Measurements from ENCODE around the gene VWA5B1.

Gene VWA5B1

DNA sequence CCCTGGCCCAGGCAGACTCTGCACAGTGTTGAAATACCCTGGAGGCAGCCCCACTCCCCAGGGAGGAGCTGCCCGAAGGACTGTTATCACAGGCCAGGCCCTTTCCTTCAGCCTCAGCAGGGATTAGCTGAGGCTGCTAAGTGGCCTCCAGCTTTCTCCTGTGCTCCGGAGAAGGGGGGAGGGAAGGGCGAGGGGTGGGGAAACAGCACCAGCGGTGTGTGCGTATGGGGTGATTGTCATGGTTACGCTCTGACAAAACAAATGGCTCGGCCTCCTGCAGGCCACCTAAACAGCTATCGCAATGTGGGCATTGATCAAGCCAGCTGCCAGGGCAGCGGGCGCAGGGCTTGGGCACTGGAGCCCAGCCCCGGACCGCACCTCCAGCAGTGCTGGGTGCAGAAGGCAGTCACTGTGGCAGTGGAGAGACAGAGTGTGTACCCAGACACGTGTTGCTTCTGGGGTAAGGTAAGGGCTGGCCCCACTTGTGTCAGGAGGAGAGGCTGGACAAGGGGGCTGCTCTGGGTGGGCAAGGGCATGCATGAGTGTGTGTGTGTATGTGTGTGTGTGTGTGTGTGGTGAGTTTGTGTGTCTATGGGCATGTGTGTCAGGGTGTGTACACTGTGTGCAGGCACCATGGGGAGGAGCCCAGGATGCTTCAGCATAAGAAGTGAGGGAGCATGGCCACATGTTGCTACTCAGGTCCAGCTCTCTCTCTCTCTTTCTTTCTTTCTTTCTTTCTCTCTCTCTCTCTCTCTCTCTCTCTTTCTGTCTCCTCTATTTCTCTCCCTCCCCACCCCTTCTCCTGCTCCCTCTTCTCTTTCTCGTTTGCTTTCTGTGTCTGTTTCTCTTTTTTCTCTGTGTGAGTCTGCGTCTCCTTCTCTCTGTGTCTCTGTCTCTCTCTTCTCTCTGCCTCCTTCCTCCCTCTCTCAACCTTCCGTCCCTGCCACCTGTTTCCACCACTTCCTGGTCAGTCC lies at the start of gene VWA5B1:
TSS of gene VWA5B1 (plus strand) at position 252 of the 974 bp plus-strand sequence. CDS start 19,727 bp downstream, outside the sequence.
- Histone ChIP-seq H4K20me1 (no peaks in the 10 kb centered on the region), H3K27ac (no peak within 1 kb of the TSS), H3K4me1 (peaks cover 6% of the 10 kb centered on the region; the same call in 1 of the 2 replicates), H3K9ac (no peak within 1 kb of the TSS), H3K36me3 (no peaks in the 10 kb centered on the region), H3K4me3 (no peak within 1 kb of the TSS), H3K4me2 (peak within 1 kb of the TSS; percentile 32), H3K9me3 (peaks cover under 1% of the 10 kb centered on the region; the same call in 1 of the 2 replicates), H3K27me3 (peaks cover 47% of the 10 kb centered on the region)
- no peak for TF ChIP-seq Cebpa-rat (IDR thresholded peaks at IDR 0.05)

- Histone ChIP-seq H3K9ac (no peak overlapping the region), H3K27me3 (no peaks in the 10 kb centered on the region), H3K4me2 (no peak overlapping the region), H3K9me3 (no peaks in the 10 kb centered on the region), H3K4me1 (peaks cover 3% of the 10 kb centered on the region), H4K20me1 (no peaks in the 10 kb centered on the region), H3K4me3 (no peak overlapping the region), H3K27ac (no peak overlapping the region), H3K36me3 (no peaks in the 10 kb centered on the region)
- no peak for TF ChIP-seq Cebpa-rat (IDR thresholded peaks at IDR 0.05)
Measured at GRCh38 chr1:20242890-20243479, 47.7 kb upstream of the VWA5B1 start.

DNA sequence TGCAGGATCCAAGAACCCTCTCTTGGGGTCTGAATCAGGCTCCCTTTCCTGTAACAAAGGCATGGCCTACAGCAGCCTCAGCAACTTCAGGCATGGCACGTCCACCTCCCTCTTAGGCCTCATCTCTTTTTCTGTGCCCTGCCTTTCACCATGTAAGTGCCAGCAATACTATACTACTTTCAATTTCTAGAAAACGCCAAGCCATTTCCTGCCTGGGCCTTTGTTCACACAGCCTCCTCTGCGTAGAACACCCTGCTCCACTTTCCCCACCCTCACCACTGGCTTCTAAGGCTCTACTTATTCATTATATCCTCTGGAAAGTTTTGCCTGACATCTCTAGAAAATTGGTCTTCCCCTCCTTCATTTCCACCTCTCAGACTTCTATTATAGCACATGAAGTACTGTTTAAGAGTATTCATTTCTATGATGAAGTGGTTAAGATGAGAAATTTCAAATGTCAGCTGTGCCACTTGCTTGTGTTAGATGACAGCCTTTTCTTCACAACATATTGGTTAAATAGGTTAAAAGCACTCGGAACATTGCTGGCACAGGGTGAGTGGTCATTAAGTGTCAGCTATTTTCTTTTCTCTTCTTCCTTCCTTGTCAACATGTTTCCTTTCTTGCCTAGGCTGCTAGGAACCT lies 41.6 kb upstream of the VWA5B1 start:
- no peak overlapping the region for H3K4me3 ChIP-seq
- peak overlapping the region; percentile 31; the same call in 1 of the 2 replicates for H3K4me2 ChIP-seq
- H3K9ac ChIP-seq = no peak overlapping the region
- H3K9me3 ChIP-seq = no peaks in the 10 kb centered on the region
- no peak overlapping the region for H3K27ac ChIP-seq
- peaks cover 9% of the 10 kb centered on the region for H3K4me1 ChIP-seq
- H4K20me1 ChIP-seq = no peaks in the 10 kb centered on the region
- no peaks in the 10 kb centered on the region for H3K27me3 ChIP-seq
- H3K36me3 ChIP-seq = no peaks in the 10 kb centered on the region
- TF ChIP-seq Cebpa-rat (IDR thresholded peaks at IDR 0.05) = no peak

DNA sequence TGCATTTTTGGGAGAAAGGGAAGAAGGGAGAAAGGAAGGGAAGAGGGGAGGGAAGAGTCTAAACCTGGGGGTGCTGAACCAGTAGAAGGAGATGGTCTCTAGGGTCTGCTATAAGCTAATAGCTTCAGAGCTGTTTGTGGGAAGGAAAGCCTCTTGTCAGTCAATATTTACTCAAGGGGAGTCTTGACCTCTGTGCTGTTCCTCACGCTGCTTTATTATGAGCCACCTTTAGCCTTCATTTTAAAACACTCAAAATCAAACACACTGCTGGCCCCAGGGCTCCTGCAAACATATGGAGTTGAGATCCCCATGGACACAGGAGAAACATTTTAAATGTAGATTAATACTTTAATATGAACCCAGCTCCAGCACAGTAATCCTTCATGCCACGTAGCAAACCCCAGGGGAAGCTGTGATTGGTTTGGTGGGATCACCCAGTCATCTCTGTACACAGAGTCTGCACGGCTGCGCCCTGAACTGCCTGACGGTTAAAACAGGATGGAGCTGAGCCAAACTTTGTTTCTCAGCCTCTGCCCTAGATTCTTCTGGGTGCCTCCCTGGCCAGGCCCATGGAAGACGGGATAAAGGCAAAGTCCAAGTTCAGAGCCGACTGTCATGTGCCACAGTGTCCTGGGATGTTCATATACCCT lies 40.2 kb upstream of the VWA5B1 start:
- H3K4me2 ChIP-seq = peak overlapping the region; percentile 23

GRCh38 chr1:20252587-20252986 lies 38.1 kb upstream of the VWA5B1 start:
- Histone ChIP-seq H3K27me3 (no peaks in the 10 kb centered on the region), H3K9me3 (no peaks in the 10 kb centered on the region), H4K20me1 (no peaks in the 10 kb centered on the region), H3K4me2 (no peak overlapping the region), H3K27ac (no peak overlapping the region), H3K9ac (no peak overlapping the region), H3K4me1 (peaks cover 9% of the 10 kb centered on the region), H3K4me3 (no peak overlapping the region), H3K36me3 (no peaks in the 10 kb centered on the region)
- no peak for TF ChIP-seq Cebpa-rat (IDR thresholded peaks at IDR 0.05)

More for the DNA sequence above, 40.2 kb upstream of the VWA5B1 start:
- Histone ChIP-seq H3K27me3 (no peaks in the 10 kb centered on the region), H3K4me3 (no peak overlapping the region), H3K9ac (no peak overlapping the region), H3K4me1 (peaks cover 9% of the 10 kb centered on the region), H3K27ac (no peak overlapping the region), H3K36me3 (no peaks in the 10 kb centered on the region), H4K20me1 (no peaks in the 10 kb centered on the region), H3K9me3 (no peaks in the 10 kb centered on the region)
- no peak for TF ChIP-seq Cebpa-rat (IDR thresholded peaks at IDR 0.05)

- Histone ChIP-seq H3K4me2 (no peak overlapping the region), H3K4me1 (peaks cover 3% of the 10 kb centered on the region), H3K4me3 (no peak overlapping the region), H3K9ac (no peak overlapping the region), H3K36me3 (no peaks in the 10 kb centered on the region), H3K9me3 (no peaks in the 10 kb centered on the region), H4K20me1 (no peaks in the 10 kb centered on the region), H3K27me3 (no peaks in the 10 kb centered on the region), H3K27ac (no peak overlapping the region)
- TF ChIP-seq Cebpa-rat (IDR thresholded peaks at IDR 0.05) = no peak
Measured at GRCh38 chr1:20255666-20256065, 35.0 kb upstream of the VWA5B1 start.

DNA sequence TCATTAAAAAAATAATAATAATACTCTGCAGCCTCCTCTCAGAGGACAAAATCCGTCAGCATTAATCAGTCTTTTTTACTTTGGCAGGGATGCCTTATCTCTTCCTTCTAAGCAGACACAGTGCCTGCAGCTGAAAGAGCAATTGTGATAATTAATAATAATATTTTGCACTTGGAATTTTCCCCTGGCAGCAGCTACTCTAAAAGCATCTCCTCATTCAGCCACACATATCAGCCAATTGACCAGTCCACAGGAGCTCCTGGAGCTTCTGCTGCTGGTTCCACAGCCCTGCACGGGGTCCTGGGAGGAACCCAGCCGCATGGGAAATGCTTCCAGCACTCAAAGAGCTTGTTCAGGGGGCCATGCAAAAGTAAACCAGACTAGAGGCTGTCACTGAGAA lies 31.0 kb upstream of the VWA5B1 start:
- H3K36me3 ChIP-seq = no peaks in the 10 kb centered on the region
- H4K20me1 ChIP-seq = no peaks in the 10 kb centered on the region
- TF ChIP-seq Cebpa-rat (IDR thresholded peaks at IDR 0.05) = no peak
- no peak overlapping the region for H3K4me2 ChIP-seq
- H3K4me3 ChIP-seq = no peak overlapping the region
- no peak overlapping the region for H3K9ac ChIP-seq
- no peaks in the 10 kb centered on the region for H3K4me1 ChIP-seq
- H3K27me3 ChIP-seq = no peaks in the 10 kb centered on the region
- no peak overlapping the region for H3K27ac ChIP-seq
- H3K9me3 ChIP-seq = no peaks in the 10 kb centered on the region

- Histone ChIP-seq H3K4me3 (no peak overlapping the region), H4K20me1 (no peaks in the 10 kb centered on the region), H3K4me1 (no peaks in the 10 kb centered on the region), H3K27ac (no peak overlapping the region), H3K27me3 (no peaks in the 10 kb centered on the region), H3K9ac (no peak overlapping the region), H3K4me2 (no peak overlapping the region), H3K36me3 (no peaks in the 10 kb centered on the region), H3K9me3 (no peaks in the 10 kb centered on the region)
- TF ChIP-seq Cebpa-rat (IDR thresholded peaks at IDR 0.05) = no peak
Measured at GRCh38 chr1:20261095-20261494, 29.6 kb upstream of the VWA5B1 start.

GRCh38 chr1:20262810-20263534 lies 27.7 kb upstream of the VWA5B1 start:
- H3K4me3 ChIP-seq = no peak overlapping the region
- H3K36me3 ChIP-seq = no peaks in the 10 kb centered on the region
- no peaks in the 10 kb centered on the region for H4K20me1 ChIP-seq
- no peak overlapping the region for H3K4me2 ChIP-seq
- no peaks in the 10 kb centered on the region for H3K9me3 ChIP-seq
- H3K27me3 ChIP-seq = no peaks in the 10 kb centered on the region
- no peak for TF ChIP-seq Cebpa-rat (IDR thresholded peaks at IDR 0.05)
- H3K4me1 ChIP-seq = no peaks in the 10 kb centered on the region
- no peak overlapping the region for H3K9ac ChIP-seq
- no peak overlapping the region for H3K27ac ChIP-seq

Measured in BLaER1 (cell line).